Measurements from ENCODE around the gene DCTN3.

Gene DCTN3

GRCh38 chr9:34577400-34578240 is 42.7 kb downstream of the DCTN3 start:
- TF ChIP-seq CTCF (conservative IDR thresholded peaks at IDR 0.05; ENCODE audit: low read depth), result no peak
- ChIA-PET POLR2A (ENCODE audit: low non-redundant PET) (no interaction called here), CTCF (no interaction called here)
- no peak for DNase-seq (ENCODE audit: low spot score)
- H3K27ac ChIP-seq, result no peak overlapping the region

- no peak for TF ChIP-seq CTCF (conservative IDR thresholded peaks at IDR 0.05; ENCODE audit: low read depth)
- POLR2A ChIA-PET (ENCODE audit: low non-redundant PET), result no interaction called here
- CTCF ChIA-PET, result interaction anchor here (0.7 to 1.2 kb wide), 2 partner anchors 140 to 202 kb away, joined by 4 to 5 read pairs; no protein-coding TSS in a partner anchor
- DNase-seq (ENCODE audit: low spot score), result no peak
- no peak overlapping the region for H3K27ac ChIP-seq
These were observed 43.5 kb downstream of the DCTN3 start for GRCh38 chr9:34576597-34577399.

- POLR2A ChIA-PET (ENCODE audit: low non-redundant PET), result no interaction called here
- no peak for TF ChIP-seq CTCF (conservative IDR thresholded peaks at IDR 0.05; ENCODE audit: low read depth)
- CTCF ChIA-PET, result interaction anchor here (0.7 to 1.2 kb wide), 3 partner anchors 16 to 201 kb away, joined by 3 to 5 read pairs (median 4); no protein-coding TSS in a partner anchor
- no peak for DNase-seq (ENCODE audit: low spot score)
- H3K27ac ChIP-seq, result no peak overlapping the region
These were observed 44.3 kb downstream of the DCTN3 start for GRCh38 chr9:34575862-34576596.

- TF ChIP-seq CTCF (conservative IDR thresholded peaks at IDR 0.05; ENCODE audit: low read depth), result no peak
- H3K27ac ChIP-seq, result no peak overlapping the region
- ChIA-PET POLR2A (ENCODE audit: low non-redundant PET) (no interaction called here), CTCF (interaction anchor here (1.0 kb wide), 1 partner anchor 17 kb away, joined by 3 read pairs; no protein-coding TSS in a partner anchor)
- DNase-seq (ENCODE audit: low spot score), result no peak
These were observed 45.1 kb downstream of the DCTN3 start for GRCh38 chr9:34575241-34575640.

GRCh38 chr9:34574571-34574970 is 45.7 kb downstream of the DCTN3 start:
- ChIA-PET POLR2A (ENCODE audit: low non-redundant PET) (no interaction called here), CTCF (no interaction called here)
- TF ChIP-seq CTCF (conservative IDR thresholded peaks at IDR 0.05; ENCODE audit: low read depth), result no peak
- no peak for DNase-seq (ENCODE audit: low spot score)
- no peak overlapping the region for H3K27ac ChIP-seq

Data from RWPE1 (cell line).